PC-3 (cell line): Measurements from ENCODE around the gene MRPL40.

Experiments
- CTCF ChIP-seq: fragments of 300-600 bp; sonication (generic); conservative IDR thresholded peaks from 2 replicates; pipeline ENCODE4 v1.5.1; 2017; ENCODE audit warnings: antibody characterized with exemption, low read depth, mild to moderate bottlenecking, low read length
- EZH2 ChIP-seq: fragments of 300-600 bp; sonication (generic); IDR thresholded peaks from one replicate; pipeline ENCODE4 v1.6.1; 2017; ENCODE audit warnings: antibody characterized with exemption, mild to moderate bottlenecking, low read length; ENCODE audit not compliant: unreplicated experiment
- EZH2phosphoT487 ChIP-seq: fragments of 300-600 bp; sonication (generic); IDR thresholded peaks from 2 replicates; pipeline ENCODE4 v1.6.1; 2018; ENCODE audit warnings: mild to moderate bottlenecking, antibody characterized with exemption, low read length, borderline replicate concordance

- TF ChIP-seq CTCF (no peak), EZH2phosphoT487 (no peak), EZH2 (no peak)
Observed at GRCh38 chr22:19406846-19407245, 25.5 kb upstream of the MRPL40 start.
